HepG2 (cell line): ENCODE measurements around the gene ASAP2. TPM values are rescaled to one million over a fixed set of nuclear protein-coding genes. Genes with fewer than 3 reads are reported as not detected.
A peak's percentile ranks its signal among the peaks of the same experiment; 100 is the strongest.

Experiments
- AHR ChIP-seq: IDR thresholded peaks from 2 replicates; pipeline ENCODE4 v1.6.1; 2018; ENCODE audit warnings: missing genetic modification reagents, missing compliant biosample characterization
- ATF1 ChIP-seq: IDR thresholded peaks from 2 replicates; pipeline ENCODE4 v1.6.1; 2016; ENCODE audit warnings: mild to moderate bottlenecking, control low read depth
- HOXA3 ChIP-seq: sonication (generic); formaldehyde crosslinking; IDR thresholded peaks from 2 replicates; pipeline ENCODE4 v1.5.0; 2020; ENCODE audit warnings: missing genetic modification reagents
- KAT2B ChIP-seq: fragments of 150-350 bp; IDR thresholded peaks from 2 replicates; pipeline ENCODE4 v1.6.1; 2014; ENCODE audit warnings: low read depth, low read length, borderline replicate concordance
- KDM3A ChIP-seq: IDR thresholded peaks from 2 replicates; pipeline ENCODE4 v1.6.1; 2018; ENCODE audit warnings: low read depth, missing compliant biosample characterization
- KMT2A ChIP-seq: sonication (generic); formaldehyde crosslinking; IDR thresholded peaks from 2 replicates; pipeline ENCODE4 v1.4.0; 2020; ENCODE audit warnings: missing genetic modification reagents
- RERE ChIP-seq: IDR thresholded peaks from 2 replicates; pipeline ENCODE4 v1.6.1; 2016; ENCODE audit warnings: low read depth, missing genetic modification reagents, missing compliant biosample characterization
- ZBTB7B ChIP-seq: sonication (generic); formaldehyde crosslinking; IDR thresholded peaks from 2 replicates; pipeline ENCODE4 v1.4.0; 2020; ENCODE audit warnings: missing genetic modification reagents
- ZNF232 ChIP-seq: sonication (generic); formaldehyde crosslinking; IDR thresholded peaks from 2 replicates; pipeline ENCODE4 v1.4.0; 2020; ENCODE audit warnings: missing genetic modification reagents, borderline replicate concordance
- ZNF274 ChIP-seq: sonication (generic); formaldehyde crosslinking; IDR thresholded peaks from 2 replicates; pipeline ENCODE4 v1.5.1; 2020; ENCODE audit warnings: mild to moderate bottlenecking, missing genetic modification reagents
- ZNF3 ChIP-seq: IDR thresholded peaks from 2 replicates; pipeline ENCODE4 v1.7.0; 2017; ENCODE audit warnings: inconsistent platforms
- ZNF501 ChIP-seq: sonication (generic); formaldehyde crosslinking; IDR thresholded peaks from 2 replicates; pipeline ENCODE4 v1.5.1; 2020; ENCODE audit warnings: mild to moderate bottlenecking, moderate library complexity, missing genetic modification reagents
- polyA plus RNA-seq, 8 experiments: library from polyadenylated mRNA; depleted of rRNA in 3 of 8; stranded (reverse) in 7 of 8; unstranded in 1 of 8; fragments of >200 nt; fragmentation: Illumina TruSeq in 4 of 8; extraction: Trizol in 4 of 8; gene quantifications; 2 replicates each; pipeline versions ENCODE4 v1.2.1 to v1.2.3, GENCODE V29; 2011 to 2016; ENCODE audit warnings: low read depth in 4 of 8, missing spikeins in 1 of 8, mixed read lengths in 1 of 8; ENCODE audit not compliant: insufficient read depth in 1 of 8
- total RNA-seq, 5 experiments: library from RNA; depleted of rRNA; stranded (reverse); fragments of >200 nt; fragmentation: Illumina TruSeq; extraction: Trizol; gene quantifications; 2 replicates each; pipeline ENCODE4 v1.2.3, GENCODE V29; 2016; ENCODE audit warnings: low read depth in 1 of 5
- TF ChIP-seq, protein P1 (sequence below): sonication (generic); formaldehyde crosslinking; IDR thresholded peaks from 2 replicates; pipeline ENCODE4 v1.4.0; 2020; ENCODE audit warnings: missing genetic modification reagents
- TF ChIP-seq, protein P2 (sequence below): sonication (generic); formaldehyde crosslinking; IDR thresholded peaks from 2 replicates; pipeline ENCODE4 v1.5.1; 2020; ENCODE audit warnings: mild to moderate bottlenecking, missing genetic modification reagents, moderate library complexity
- TF ChIP-seq, protein P3 (sequence below): sonication (generic); formaldehyde crosslinking; IDR thresholded peaks from 2 replicates; pipeline ENCODE4 v1.5.0; 2020; ENCODE audit warnings: mild to moderate bottlenecking, missing genetic modification reagents, borderline replicate concordance

Gene ASAP2
- total and polyA plus RNA-seq, 2 of the 13 experiments (the other 11 are each of a cell fraction or from before 2014, with no cell fraction given), result 7.3 to 22.3 TPM

- 0 out of 2 replicates have a peak, but pooled peaks have one; percentile 29 for TF ChIP-seq KDM3A (CRISPR knock-in tag)
- no peak for TF ChIP-seq ZNF232 (CRISPR knock-in tag)
- TF ChIP-seq AHR (CRISPR knock-in tag), result no peak
- TF ChIP-seq ZNF3 (CRISPR knock-in tag), result no peak
- TF ChIP-seq KAT2B, result no peak
- peak; percentile 61; the same call in 1 of the 2 replicates for TF ChIP-seq ZNF501 (CRISPR knock-in tag)
- TF ChIP-seq ZNF274, result peak; percentile 22; the same call in 1 of the 2 replicates
- TF ChIP-seq, protein P1, sequence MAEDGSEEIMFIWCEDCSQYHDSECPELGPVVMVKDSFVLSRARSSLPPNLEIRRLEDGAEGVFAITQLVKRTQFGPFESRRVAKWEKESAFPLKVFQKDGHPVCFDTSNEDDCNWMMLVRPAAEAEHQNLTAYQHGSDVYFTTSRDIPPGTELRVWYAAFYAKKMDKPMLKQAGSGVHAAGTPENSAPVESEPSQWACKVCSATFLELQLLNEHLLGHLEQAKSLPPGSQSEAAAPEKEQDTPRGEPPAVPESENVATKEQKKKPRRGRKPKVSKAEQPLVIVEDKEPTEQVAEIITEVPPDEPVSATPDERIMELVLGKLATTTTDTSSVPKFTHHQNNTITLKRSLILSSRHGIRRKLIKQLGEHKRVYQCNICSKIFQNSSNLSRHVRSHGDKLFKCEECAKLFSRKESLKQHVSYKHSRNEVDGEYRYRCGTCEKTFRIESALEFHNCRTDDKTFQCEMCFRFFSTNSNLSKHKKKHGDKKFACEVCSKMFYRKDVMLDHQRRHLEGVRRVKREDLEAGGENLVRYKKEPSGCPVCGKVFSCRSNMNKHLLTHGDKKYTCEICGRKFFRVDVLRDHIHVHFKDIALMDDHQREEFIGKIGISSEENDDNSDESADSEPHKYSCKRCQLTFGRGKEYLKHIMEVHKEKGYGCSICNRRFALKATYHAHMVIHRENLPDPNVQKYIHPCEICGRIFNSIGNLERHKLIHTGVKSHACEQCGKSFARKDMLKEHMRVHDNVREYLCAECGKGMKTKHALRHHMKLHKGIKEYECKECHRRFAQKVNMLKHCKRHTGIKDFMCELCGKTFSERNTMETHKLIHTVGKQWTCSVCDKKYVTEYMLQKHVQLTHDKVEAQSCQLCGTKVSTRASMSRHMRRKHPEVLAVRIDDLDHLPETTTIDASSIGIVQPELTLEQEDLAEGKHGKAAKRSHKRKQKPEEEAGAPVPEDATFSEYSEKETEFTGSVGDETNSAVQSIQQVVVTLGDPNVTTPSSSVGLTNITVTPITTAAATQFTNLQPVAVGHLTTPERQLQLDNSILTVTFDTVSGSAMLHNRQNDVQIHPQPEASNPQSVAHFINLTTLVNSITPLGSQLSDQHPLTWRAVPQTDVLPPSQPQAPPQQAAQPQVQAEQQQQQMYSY (CRISPR knock-in tag), result peak; percentile 71; the same call in 1 of the 2 replicates
- no peak for TF ChIP-seq RERE (CRISPR knock-in tag)
- TF ChIP-seq HOXA3, result peak; percentile 41; the same call in 1 of the 2 replicates
- peak; percentile 34; the same call in 1 of the 2 replicates for TF ChIP-seq ZBTB7B (CRISPR knock-in tag)
- peak; percentile 38; the same call in 1 of the 2 replicates for TF ChIP-seq KMT2A
- TF ChIP-seq, protein P2, sequence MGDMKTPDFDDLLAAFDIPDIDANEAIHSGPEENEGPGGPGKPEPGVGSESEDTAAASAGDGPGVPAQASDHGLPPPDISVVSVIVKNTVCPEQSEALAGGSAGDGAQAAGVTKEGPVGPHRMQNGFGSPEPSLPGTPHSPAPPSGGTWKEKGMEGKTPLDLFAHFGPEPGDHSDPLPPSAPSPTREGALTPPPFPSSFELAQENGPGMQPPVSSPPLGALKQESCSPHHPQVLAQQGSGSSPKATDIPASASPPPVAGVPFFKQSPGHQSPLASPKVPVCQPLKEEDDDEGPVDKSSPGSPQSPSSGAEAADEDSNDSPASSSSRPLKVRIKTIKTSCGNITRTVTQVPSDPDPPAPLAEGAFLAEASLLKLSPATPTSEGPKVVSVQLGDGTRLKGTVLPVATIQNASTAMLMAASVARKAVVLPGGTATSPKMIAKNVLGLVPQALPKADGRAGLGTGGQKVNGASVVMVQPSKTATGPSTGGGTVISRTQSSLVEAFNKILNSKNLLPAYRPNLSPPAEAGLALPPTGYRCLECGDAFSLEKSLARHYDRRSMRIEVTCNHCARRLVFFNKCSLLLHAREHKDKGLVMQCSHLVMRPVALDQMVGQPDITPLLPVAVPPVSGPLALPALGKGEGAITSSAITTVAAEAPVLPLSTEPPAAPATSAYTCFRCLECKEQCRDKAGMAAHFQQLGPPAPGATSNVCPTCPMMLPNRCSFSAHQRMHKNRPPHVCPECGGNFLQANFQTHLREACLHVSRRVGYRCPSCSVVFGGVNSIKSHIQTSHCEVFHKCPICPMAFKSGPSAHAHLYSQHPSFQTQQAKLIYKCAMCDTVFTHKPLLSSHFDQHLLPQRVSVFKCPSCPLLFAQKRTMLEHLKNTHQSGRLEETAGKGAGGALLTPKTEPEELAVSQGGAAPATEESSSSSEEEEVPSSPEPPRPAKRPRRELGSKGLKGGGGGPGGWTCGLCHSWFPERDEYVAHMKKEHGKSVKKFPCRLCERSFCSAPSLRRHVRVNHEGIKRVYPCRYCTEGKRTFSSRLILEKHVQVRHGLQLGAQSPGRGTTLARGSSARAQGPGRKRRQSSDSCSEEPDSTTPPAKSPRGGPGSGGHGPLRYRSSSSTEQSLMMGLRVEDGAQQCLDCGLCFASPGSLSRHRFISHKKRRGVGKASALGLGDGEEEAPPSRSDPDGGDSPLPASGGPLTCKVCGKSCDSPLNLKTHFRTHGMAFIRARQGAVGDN, result peak; percentile 61
- TF ChIP-seq, protein P3, sequence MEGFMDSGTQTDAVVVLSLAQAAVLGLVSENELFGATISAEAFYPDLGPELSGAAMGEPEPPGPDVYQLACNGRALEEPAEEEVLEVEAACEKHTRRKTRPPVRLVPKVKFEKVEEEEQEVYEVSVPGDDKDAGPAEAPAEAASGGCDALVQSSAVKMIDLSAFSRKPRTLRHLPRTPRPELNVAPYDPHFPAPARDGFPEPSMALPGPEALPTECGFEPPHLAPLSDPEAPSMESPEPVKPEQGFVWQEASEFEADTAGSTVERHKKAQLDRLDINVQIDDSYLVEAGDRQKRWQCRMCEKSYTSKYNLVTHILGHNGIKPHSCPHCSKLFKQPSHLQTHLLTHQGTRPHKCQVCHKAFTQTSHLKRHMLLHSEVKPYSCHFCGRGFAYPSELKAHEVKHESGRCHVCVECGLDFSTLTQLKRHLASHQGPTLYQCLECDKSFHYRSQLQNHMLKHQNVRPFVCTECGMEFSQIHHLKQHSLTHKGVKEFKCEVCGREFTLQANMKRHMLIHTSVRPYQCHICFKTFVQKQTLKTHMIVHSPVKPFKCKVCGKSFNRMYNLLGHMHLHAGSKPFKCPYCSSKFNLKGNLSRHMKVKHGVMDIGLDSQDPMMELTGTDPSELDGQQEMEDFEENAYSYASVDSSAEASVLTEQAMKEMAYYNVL (CRISPR knock-in tag), result peak; percentile 44; the same call in 1 of the 2 replicates
- TF ChIP-seq ATF1, result 0 out of 2 replicates have a peak, but pooled peaks have one; percentile 4
Measured at GRCh38 chr2:9420495-9420894, 213.9 kb downstream of the ASAP2 start (continued).
